Stimulated activated CD8-positive, alpha-beta memory T cell treated with anti-CD3 and anti-CD28 coated beads, Interleukin-7, amount 100 ng/mL, for 1 hour (primary cell): ENCODE results near the gene HCN3.
"Not testable (repeated sequence)": the region's sequence is repeated elsewhere in the genome, so short reads cannot be mapped to it uniquely, and the experiment has no call there.

Experiments
- DNase-seq, 2 donors: peaks; one replicate each; pipeline ENCODE4 v3.0.0-alpha.2; 2020; ENCODE audit warnings: low read depth in 2 of 2

Gene HCN3

GRCh38 chr1:155284476-155284875 is 7.2 kb downstream of the HCN3 start:
- no peak for DNase-seq

DNA sequence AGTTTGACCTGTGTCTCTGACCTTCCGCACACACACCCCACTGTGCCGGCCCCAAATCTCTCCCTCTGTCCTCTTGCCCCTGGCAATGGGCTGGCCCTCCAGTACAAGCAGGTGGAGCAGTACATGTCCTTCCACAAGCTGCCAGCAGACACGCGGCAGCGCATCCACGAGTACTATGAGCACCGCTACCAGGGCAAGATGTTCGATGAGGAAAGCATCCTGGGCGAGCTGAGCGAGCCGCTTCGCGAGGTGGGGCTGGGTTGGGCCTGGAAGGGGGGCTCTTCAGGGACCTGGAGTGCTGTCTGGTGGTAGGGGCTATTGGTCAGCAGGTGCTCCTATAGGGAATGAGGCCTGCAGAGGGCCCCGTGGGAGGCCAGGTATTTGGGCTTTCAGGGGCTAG is 7.8 kb downstream of the HCN3 start:
- DNase-seq: no peak

GRCh38 chr1:155285631-155286044 is 8.4 kb downstream of the HCN3 start:
- no peak for DNase-seq

GRCh38 chr1:155286544-155286943 is 9.3 kb downstream of the HCN3 start:
- DNase-seq: no peak

GRCh38 chr1:155287987-155288543 is 10.8 kb downstream of the HCN3 start:
- DNase-seq: no peak

GRCh38 chr1:155291006-155291405 is 13.7 kb downstream of the HCN3 start:
- not testable (repeated sequence) for DNase-seq

DNA sequence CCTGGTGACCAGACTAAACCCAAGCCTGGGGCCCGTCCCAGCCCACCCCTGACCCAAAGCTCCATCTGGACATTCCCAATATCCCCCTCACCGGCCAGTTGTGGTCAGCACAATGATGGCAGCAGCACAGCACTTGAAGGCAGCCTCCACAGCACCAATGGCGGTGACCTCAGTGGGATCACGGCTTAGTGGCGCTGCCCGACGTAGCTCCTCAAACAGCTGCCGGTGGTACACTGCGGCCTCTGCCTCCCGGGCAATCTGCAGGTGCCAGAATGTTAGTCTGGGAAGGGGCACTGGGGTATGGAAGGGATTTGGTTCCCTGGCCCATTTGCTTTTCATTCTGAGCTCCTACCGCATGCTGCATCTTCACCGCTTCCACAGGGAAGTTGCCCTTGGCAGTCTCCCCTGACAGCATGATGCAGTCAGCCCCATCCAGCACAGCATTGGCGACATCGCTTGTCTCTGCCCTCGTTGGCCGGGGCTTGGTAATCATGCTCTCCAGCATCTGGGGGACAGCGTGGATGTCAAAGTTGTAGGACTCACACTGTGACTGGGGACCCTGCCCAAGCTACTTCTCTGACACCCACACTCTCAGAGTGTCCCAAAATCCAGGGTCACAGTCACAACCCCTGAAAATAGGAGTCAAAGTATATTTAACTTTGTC is 16.0 kb downstream of the HCN3 start:
- no peak for DNase-seq

DNA sequence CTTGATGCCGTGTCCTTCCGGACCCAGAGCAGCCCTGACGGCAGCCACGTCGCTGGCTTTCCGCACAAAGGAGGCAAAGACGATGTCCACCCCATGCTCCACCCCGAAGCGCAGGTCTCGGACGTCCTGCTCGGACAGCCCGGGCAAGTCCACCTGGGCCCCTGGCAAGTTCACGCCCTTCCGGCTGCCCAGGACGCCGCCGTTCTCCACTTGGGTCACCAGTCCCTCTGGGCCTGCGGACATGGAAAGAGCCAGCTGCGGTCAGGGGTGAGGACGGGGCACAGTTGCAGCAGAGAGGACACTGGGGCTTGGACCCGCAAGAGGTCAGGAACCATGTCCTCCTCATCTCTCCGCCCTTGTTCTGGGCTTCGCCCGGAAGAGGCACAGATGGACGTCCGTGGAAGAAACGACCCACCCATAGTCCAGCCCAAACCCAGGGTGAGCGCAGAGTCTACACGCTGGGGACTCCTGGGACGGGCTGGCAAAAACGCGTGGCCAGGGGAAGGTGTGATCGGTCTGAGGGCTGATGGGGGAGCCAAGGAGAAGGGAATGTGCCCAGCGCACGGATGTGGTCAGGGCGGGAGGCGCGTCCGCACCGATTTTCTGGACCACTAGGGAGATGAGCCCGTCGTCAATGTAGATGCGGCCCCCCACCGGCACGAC is 17.4 kb downstream of the HCN3 start:
- DNase-seq: no peak

DNA sequence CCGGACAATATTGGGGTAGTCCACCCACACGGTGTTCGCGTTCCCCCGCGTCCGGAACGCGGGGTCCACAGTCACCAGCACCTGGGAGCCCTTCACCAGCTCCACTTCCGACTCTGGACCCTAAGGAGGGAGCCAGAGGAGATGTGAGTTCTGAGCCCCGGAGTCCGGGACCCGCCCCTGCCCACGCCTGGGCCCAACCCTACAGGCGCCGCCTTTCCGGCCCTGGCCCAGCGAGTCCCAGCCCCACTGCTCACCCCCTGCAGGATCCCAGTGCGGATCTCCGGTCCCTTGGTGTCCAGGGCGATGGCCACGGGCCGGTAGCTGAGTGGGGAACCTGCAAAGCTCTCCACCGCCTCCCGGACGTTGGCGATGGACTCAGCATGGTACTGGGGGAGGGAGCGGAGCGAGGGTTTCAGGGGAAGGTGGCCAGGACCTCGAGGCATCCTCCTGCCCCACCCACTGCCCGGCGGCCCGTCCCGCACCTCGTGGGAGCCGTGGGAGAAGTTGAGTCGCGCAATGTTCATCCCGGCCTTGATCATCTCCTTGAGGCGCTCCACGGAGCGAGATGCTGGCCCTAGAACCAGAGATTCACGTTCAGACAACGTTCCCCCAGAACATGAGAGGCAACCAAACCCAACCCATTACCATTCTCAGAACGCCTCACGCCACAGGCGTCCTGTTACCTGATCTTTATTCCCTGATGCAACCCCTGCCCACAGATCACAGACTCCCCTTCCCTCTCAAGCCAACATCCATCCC is 18.1 kb downstream of the HCN3 start:
- no peak for DNase-seq

DNA sequence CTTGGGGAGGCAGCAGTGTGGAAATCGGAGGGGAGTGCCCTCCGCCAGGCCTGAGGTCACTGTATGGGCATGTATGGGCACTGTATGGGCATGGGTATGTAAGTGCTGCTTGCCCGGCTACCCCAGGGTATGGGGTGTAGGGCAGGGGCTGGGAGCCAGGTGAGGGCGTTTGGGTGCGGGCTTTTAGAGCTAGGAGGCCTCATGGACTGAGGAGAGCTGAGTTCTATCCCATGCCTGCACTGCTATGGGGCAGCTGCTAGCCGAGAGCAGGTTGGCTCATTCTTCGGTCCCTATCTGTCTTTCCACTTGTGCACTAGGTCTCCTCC is 18.6 kb downstream of the HCN3 start:
- DNase-seq: no peak

GRCh38 chr1:155296661-155297060 is 19.4 kb downstream of the HCN3 start:
- no peak for DNase-seq

- no peak for DNase-seq
Measured at GRCh38 chr1:155297384-155297783, 20.1 kb downstream of the HCN3 start.

DNA sequence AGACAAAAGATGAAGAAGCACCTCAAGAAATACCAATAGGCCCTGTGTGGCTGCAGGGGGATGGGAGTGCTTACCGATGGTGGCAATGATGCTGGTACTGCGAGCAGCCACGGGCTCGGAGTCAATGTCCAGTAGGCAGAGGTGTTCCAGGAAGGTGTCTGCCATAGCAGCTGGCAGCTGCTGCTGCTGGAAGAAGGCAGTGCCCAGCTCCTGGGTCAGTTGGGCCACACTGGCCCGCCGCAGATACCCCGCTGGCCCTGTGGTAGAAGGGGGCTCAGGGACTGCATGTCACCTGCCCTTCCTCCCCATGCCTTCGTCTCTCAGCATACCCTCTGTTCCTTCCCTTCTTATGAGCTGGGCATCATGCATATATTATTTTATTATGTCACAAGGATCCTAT is 22.8 kb downstream of the HCN3 start:
- no peak for DNase-seq

- DNase-seq: no peak
Measured at GRCh38 chr1:155300553-155301329, 23.5 kb downstream of the HCN3 start.

GRCh38 chr1:155301342-155301841 is 24.1 kb downstream of the HCN3 start, which contains the start of gene PKLR:
Gene PKLR (minus strand): TSS chr1:155301438. CDS start chr1:155301395, 43 bp downstream.
- no peak for DNase-seq

DNA sequence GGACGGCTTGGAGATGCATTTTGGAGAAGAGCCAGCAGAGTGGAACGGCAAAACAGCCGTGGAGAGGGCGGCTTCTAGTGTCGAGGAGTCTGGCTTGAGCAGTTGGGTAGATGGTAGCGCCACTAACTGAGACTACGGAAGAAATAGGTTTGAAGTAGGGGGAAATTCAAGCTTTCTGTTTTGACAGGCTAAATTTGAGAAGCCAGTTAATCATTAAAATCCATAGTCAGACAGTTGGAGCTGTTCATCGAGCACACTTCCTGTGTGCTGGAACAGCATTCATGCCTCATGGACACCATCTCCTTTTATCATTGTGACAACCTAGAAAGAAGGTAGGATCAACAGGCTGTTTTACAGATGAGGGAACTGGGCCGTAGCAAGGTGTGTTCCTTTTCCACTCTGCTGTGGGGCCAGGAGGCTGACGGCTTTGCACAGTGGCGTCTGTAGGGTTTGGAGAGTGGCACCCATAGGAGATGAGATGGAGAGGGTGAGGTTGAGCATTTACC is 27.3 kb downstream of the HCN3 start:
- DNase-seq: no peak

DNA sequence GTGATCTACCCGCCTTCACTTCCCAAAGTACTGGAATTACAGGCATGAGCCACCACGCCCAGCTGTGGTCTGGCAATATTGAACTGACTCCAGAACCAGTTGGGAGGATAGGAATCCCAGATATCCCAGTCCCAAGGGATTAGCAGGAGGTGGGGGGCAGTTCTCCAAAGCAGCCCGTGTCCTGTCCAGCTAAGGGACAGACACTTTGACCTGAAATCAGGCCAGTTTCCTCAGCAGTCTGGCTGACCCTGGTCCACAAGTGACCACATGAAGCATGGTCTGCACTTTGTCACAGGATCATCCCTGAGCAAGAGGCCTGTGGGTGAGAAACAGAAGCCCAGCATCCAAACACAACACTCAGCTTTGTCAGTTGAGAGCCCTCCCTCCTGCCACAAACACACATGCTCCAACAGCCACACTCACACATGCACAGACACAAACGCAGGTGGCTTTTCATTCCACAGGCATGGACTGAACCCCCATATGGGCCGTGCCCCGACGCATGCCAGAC is 28.7 kb downstream of the HCN3 start:
- no peak for DNase-seq

- DNase-seq: no peak
Measured at GRCh38 chr1:155307247-155307740, 30.0 kb downstream of the HCN3 start.

- peak; percentile 88 to 93 for DNase-seq
Measured at GRCh38 chr1:155308493-155309422, 31.5 kb downstream of the HCN3 start, which contains the start of gene FDPS. Gene FDPS (plus strand): TSS chr1:155308866. CDS start chr1:155309790, 924 bp downstream.
